Panc1 (cell line): ENCODE results near the gene SCP2. TPM values are rescaled to one million over a fixed set of nuclear protein-coding genes. Genes with fewer than 3 reads are reported as not detected.

ENCODE experiments used
- ATAC-seq: fragments of 200-7000 bp; cut with Tn5 transposase; 2 replicates; pipeline ENCODE4 v1.9.1; 2020; ENCODE audit warnings: mild to moderate bottlenecking, moderate library complexity
- BruUV-seq: library from RNA; stranded (reverse); fragments of 400-500 nt; replicated peaks from 2 replicates; lab custom pipeline; 2021; lab: Mats Ljungman, UMichigan
- CTCF ChIA-PET: fragments of 300-600 bp; sonication (Branson Sonifier 250); formaldehyde crosslinking; loops from one replicate; lab custom pipeline; 2022; ENCODE audit warnings: antibody characterized with exemption; lab: Charles Lee
- POLR2A ChIA-PET: fragments of 300-600 bp; sonication (Branson Sonifier 250); formaldehyde crosslinking; loops from one replicate; lab custom pipeline; 2022; ENCODE audit warnings: antibody characterized with exemption; lab: Charles Lee
- DNase-seq: peaks from one replicate; pipeline ENCODE4 v3.0.0-alpha.2; 2010; ENCODE audit warnings: low read depth, low spot score
- H3K27ac ChIP-seq: 2 replicates; pipeline ENCODE4 v1.5.1; 2011; ENCODE audit warnings: mild to moderate bottlenecking, low read length, inconsistent platforms
- H3K27me3 ChIP-seq: fragments of 200-500 bp; sonication (Bioruptor generic); 2 replicates; pipeline ENCODE4 v1.6.0; 2014; ENCODE audit warnings: low read length, inconsistent platforms; ENCODE audit not compliant: control insufficient read depth, insufficient read depth
- H3K36me3 ChIP-seq: fragments of 200-500 bp; sonication (Bioruptor generic); 2 replicates; pipeline ENCODE4 v1.5.1; 2014; ENCODE audit warnings: inconsistent platforms, mild to moderate bottlenecking, low read length, moderate library complexity; ENCODE audit not compliant: control insufficient read depth, insufficient read depth
- H3K4me1 ChIP-seq: 2 replicates; pipeline ENCODE4 v1.5.1; 2011; ENCODE audit warnings: inconsistent platforms, mild to moderate bottlenecking, low read length, moderate library complexity; ENCODE audit not compliant: control insufficient read depth, insufficient read depth
- H3K4me3 ChIP-seq, 2 experiments: 2 replicates each; pipeline ENCODE4 v1.5.1; 2011 to 2012; ENCODE audit warnings: low read depth in 2 of 2, low read length in 2 of 2, mild to moderate bottlenecking in 2 of 2, inconsistent platforms in 1 of 2, moderate library complexity in 1 of 2
- H3K9me3 ChIP-seq: fragments of 200-500 bp; sonication (Bioruptor generic); 2 replicates; pipeline ENCODE4 v1.5.1; 2014; ENCODE audit warnings: low read depth, mild to moderate bottlenecking, inconsistent platforms, low read length, moderate library complexity; ENCODE audit not compliant: control insufficient read depth, insufficient read depth
- POLR2AphosphoS5 ChIP-seq: IDR thresholded peaks from 2 replicates; pipeline ENCODE4 v1.6.1; 2012; ENCODE audit warnings: mild to moderate bottlenecking, low read depth, low read length, moderate library complexity
- REST ChIP-seq, 2 experiments: IDR thresholded peaks; 2 replicates each; pipeline ENCODE4 v1.6.1; 2011 to 2012; ENCODE audit warnings: low read depth in 2 of 2, control low read depth in 1 of 2, low read length in 1 of 2, mild to moderate bottlenecking in 1 of 2, moderate library complexity in 1 of 2; ENCODE audit not compliant: insufficient read depth in 1 of 2
- SIN3A ChIP-seq: IDR thresholded peaks from 2 replicates; pipeline ENCODE4 v1.6.1; 2012; ENCODE audit warnings: low read depth, mild to moderate bottlenecking, low read length, moderate library complexity, borderline replicate concordance; ENCODE audit not compliant: insufficient read depth
- TCF7L2 ChIP-seq: IDR thresholded peaks from 2 replicates; pipeline ENCODE4 v1.6.1; 2011; ENCODE audit warnings: mild to moderate bottlenecking, low read depth, low read length, inconsistent platforms
- in situ Hi-C: cut with HindIII; loops from 2 replicates; pipeline ENCODE4 v1.10.0; 2016; ENCODE audit warnings: low sequenced_read_pairs, low pct_unique_long_range_greater_than_20kb
- intact Hi-C: fragments of 100-400 bp; cut with micrococcal nuclease; formaldehyde crosslinking; loops from one replicate; pipeline ENCODE4 v1.10.0; 2022; ENCODE audit not compliant: unreplicated experiment
- total RNA-seq: library from RNA; stranded (reverse); gene quantifications from one replicate; pipeline ENCODE4 v1.2.1, GENCODE V29; 2021; ENCODE audit not compliant: unreplicated experiment
- TF ChIP-seq, protein P1 (sequence below): fragments of 450-650 bp; IDR thresholded peaks from 2 replicates; pipeline ENCODE4 v1.5.1; 2017; ENCODE audit warnings: mild to moderate bottlenecking

SCP2 gene
- total RNA-seq, 1 experiment from 2014 or later = 88.7 TPM

GRCh38 chr1:53023546-53023945 lies 96.5 kb downstream of the SCP2 start:
- Histone ChIP-seq H3K27me3 (no peaks in the 10 kb centered on the region), H3K9me3 (no peaks in the 10 kb centered on the region), H3K27ac (no peak overlapping the region), H3K36me3 (no peaks in the 10 kb centered on the region), H3K4me1 (no peaks in the 10 kb centered on the region), H3K4me3 (no peak overlapping the region)
- intact Hi-C loops (no loop called here), in situ Hi-C loops (no loop called here)
- no TSS peak for BruUV-seq
- DNase-seq (no peak), ATAC-seq (no peak)
- TF ChIP-seq POLR2AphosphoS5 = no peak
- TF ChIP-seq, protein P1, sequence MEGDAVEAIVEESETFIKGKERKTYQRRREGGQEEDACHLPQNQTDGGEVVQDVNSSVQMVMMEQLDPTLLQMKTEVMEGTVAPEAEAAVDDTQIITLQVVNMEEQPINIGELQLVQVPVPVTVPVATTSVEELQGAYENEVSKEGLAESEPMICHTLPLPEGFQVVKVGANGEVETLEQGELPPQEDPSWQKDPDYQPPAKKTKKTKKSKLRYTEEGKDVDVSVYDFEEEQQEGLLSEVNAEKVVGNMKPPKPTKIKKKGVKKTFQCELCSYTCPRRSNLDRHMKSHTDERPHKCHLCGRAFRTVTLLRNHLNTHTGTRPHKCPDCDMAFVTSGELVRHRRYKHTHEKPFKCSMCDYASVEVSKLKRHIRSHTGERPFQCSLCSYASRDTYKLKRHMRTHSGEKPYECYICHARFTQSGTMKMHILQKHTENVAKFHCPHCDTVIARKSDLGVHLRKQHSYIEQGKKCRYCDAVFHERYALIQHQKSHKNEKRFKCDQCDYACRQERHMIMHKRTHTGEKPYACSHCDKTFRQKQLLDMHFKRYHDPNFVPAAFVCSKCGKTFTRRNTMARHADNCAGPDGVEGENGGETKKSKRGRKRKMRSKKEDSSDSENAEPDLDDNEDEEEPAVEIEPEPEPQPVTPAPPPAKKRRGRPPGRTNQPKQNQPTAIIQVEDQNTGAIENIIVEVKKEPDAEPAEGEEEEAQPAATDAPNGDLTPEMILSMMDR = no peak
- POLR2A ChIA-PET = no interaction called here
- CTCF ChIA-PET = no interaction called here

- no peaks in the 10 kb centered on the region for H3K36me3 ChIP-seq
- CTCF ChIA-PET = no interaction called here
- TF ChIP-seq REST (IDR thresholded peaks at IDR 0.05; ENCODE audit: insufficient read depth in 1 of 2, low read depth in 2 of 2, low read length in 1 of 2) (no peak), POLR2AphosphoS5 (no peak), SIN3A (no peak), TCF7L2 (no peak)
- TF ChIP-seq, protein P1 = no peak
- no peak for DNase-seq
- H3K9me3 ChIP-seq = no peaks in the 10 kb centered on the region
- BruUV-seq = no TSS peak
- no peaks in the 10 kb centered on the region for H3K27me3 ChIP-seq
- no peak overlapping the region for H3K27ac ChIP-seq
- POLR2A ChIA-PET = no interaction called here
- H3K4me1 ChIP-seq = no peaks in the 10 kb centered on the region
- ATAC-seq = no peak
- no peak overlapping the region for H3K4me3 ChIP-seq
- intact Hi-C loops = no loop called here
- in situ Hi-C loops = no loop called here
Measured at GRCh38 chr1:53024117-53024516, 97.0 kb downstream of the SCP2 start.
